A549 (cell line): ENCODE data around the gene UNC13D. TPM values are rescaled to one million over a fixed set of nuclear protein-coding genes. Genes with fewer than 3 reads are reported as not detected.

Experiments
- ATAC-seq, 2 experiments: fragments of 200-7000 bp in 1 of 2; fragments of >200 bp in 1 of 2; cut with Nextera tagmentation in 1 of 2; cut with Tn5 transposase in 1 of 2; 3 replicates each; pipeline versions ENCODE4 v1.8.0 to v1.9.1; 2018 to 2020; ENCODE audit warnings: mild to moderate bottlenecking in 1 of 2, moderate library complexity in 1 of 2
- CTCF ChIA-PET: fragments of 300-600 bp; sonication (Branson Sonifier 250); formaldehyde crosslinking; extraction: SDS; loops from one replicate; lab custom pipeline; 2021; ENCODE audit warnings: antibody characterized with exemption, inconsistent platforms; lab: Yijun Ruan, JAX
- POLR2A ChIA-PET: fragments of 350-600 bp; formaldehyde crosslinking; extraction: SDS; loops from one replicate; lab custom pipeline; 2021; ENCODE audit warnings: antibody characterized with exemption, inconsistent platforms; lab: Yijun Ruan, JAX
- DNase-seq, 2 experiments: peaks; one replicate each; pipeline versions ENCODE4 v3.0.0 to v3.0.0-alpha.2; 2011 to 2016; ENCODE audit warnings: low read depth in 1 of 2, low spot score in 1 of 2
- FAIRE-seq: peaks from 2 replicates; lab custom pipeline; 2011; peaks lifted over from hg19 to GRCh38; lab: Jason Lieb, UNC
- H3K27ac ChIP-seq, 2 experiments: fragments of >200 bp; sonication (Bioruptor Twin); formaldehyde crosslinking; 3 replicates each; pipeline ENCODE4 v1.5.1; 2016 to 2017
- H3K4me1 ChIP-seq: fragments of >200 bp; sonication (Bioruptor Twin); formaldehyde crosslinking; 3 replicates; pipeline ENCODE4 v1.6.1; 2016
- H3K4me2 ChIP-seq: fragments of >200 bp; sonication (Bioruptor Twin); formaldehyde crosslinking; 3 replicates; pipeline ENCODE4 v1.6.1; 2016
- H3K4me3 ChIP-seq: fragments of >200 bp; sonication (Bioruptor Twin); formaldehyde crosslinking; 3 replicates; pipeline ENCODE4 v1.5.1; 2016
- H3K9me3 ChIP-seq: fragments of >200 bp; sonication (Bioruptor Twin); formaldehyde crosslinking; 3 replicates; pipeline ENCODE4 v1.6.1; 2016
- ATOH8 ChIP-seq: fragments of 250-450 bp; sonication (Bioruptor Pico); IDR thresholded peaks from 2 replicates; pipeline ENCODE4 v1.5.0; 2020; ENCODE audit warnings: low read depth, mild to moderate bottlenecking, moderate library complexity
- BCL3 ChIP-seq: fragments of >200 bp; sonication (Bioruptor Twin); formaldehyde crosslinking; IDR thresholded peaks from 3 replicates; pipeline ENCODE4 v1.6.1; 2016
- CHD2 ChIP-seq: fragments of 150-350 bp; IDR thresholded peaks from 2 replicates; pipeline ENCODE4 v1.6.1; 2014; ENCODE audit warnings: low read length; ENCODE audit not compliant: partially characterized antibody
- CTCF ChIP-seq: fragments of >200 bp; sonication (Bioruptor Twin); formaldehyde crosslinking; IDR thresholded peaks from 3 replicates; pipeline ENCODE4 v1.5.1; 2016
- E2F6 ChIP-seq: IDR thresholded peaks from 2 replicates; pipeline ENCODE4 v1.6.1; 2012; ENCODE audit warnings: low read depth, borderline replicate concordance
- EHF ChIP-seq: fragments of 250-450 bp; sonication (Bioruptor Pico); IDR thresholded peaks from 2 replicates; pipeline ENCODE4 v1.5.0; 2020; ENCODE audit warnings: mild to moderate bottlenecking
- EHMT2 ChIP-seq: fragments of 200-600 bp; sonication (generic); IDR thresholded peaks from 2 replicates; pipeline ENCODE4 v1.6.1; 2016; ENCODE audit warnings: antibody characterized with exemption, low read depth, mild to moderate bottlenecking, moderate library complexity
- ELK1 ChIP-seq: fragments of 150-350 bp; IDR thresholded peaks from 2 replicates; pipeline ENCODE4 v1.6.1; 2014; ENCODE audit warnings: low read depth, mild to moderate bottlenecking, low read length
- FOSL2 ChIP-seq, 2 experiments: fragments of 450-650 bp in 1 of 2; fragments of >200 bp in 1 of 2; sonication (Bioruptor Twin) in 1 of 2; formaldehyde crosslinking; IDR thresholded peaks; 2 replicates each; pipeline versions ENCODE4 v1.5.0 to v1.6.1; 2016 to 2020; ENCODE audit warnings: mild to moderate bottlenecking in 1 of 2, moderate library complexity in 1 of 2
- HDAC2 ChIP-seq: fragments of 200-600 bp; sonication (generic); IDR thresholded peaks from 2 replicates; pipeline ENCODE4 v1.6.1; 2016
- HES2 ChIP-seq: fragments of >200 bp; sonication (Bioruptor Twin); formaldehyde crosslinking; IDR thresholded peaks from 2 replicates; pipeline ENCODE4 v1.6.1; 2016
- HOXB13 ChIP-seq: fragments of 250-450 bp; sonication (Bioruptor Pico); IDR thresholded peaks from 2 replicates; pipeline ENCODE4 v1.5.0; 2020; ENCODE audit warnings: low read depth, mild to moderate bottlenecking, moderate library complexity
- HOXB5 ChIP-seq: fragments of 250-450 bp; sonication (Bioruptor Pico); IDR thresholded peaks from 2 replicates; pipeline ENCODE4 v1.5.0; 2020; ENCODE audit warnings: mild to moderate bottlenecking, moderate library complexity
- JUNB ChIP-seq: fragments of >200 bp; sonication (Bioruptor Twin); formaldehyde crosslinking; IDR thresholded peaks from 2 replicates; pipeline ENCODE4 v1.6.1; 2016
- KDM5A ChIP-seq: fragments of 200-600 bp; sonication (generic); IDR thresholded peaks from 2 replicates; pipeline ENCODE4 v1.6.1; 2016; ENCODE audit warnings: antibody characterized with exemption, mild to moderate bottlenecking
- MAZ ChIP-seq: fragments of 150-350 bp; IDR thresholded peaks from 2 replicates; pipeline ENCODE4 v1.6.1; 2014; ENCODE audit warnings: antibody characterized with exemption, low read depth, low read length, borderline replicate concordance
- NPAS2 ChIP-seq: fragments of 250-450 bp; sonication (Bioruptor Pico); IDR thresholded peaks from 2 replicates; pipeline ENCODE4 v1.8.0; 2022; ENCODE audit warnings: mild to moderate bottlenecking, moderate library complexity, borderline replicate concordance
- PHF8 ChIP-seq: fragments of 200-600 bp; sonication (generic); IDR thresholded peaks from 2 replicates; pipeline ENCODE4 v1.6.1; 2016; ENCODE audit warnings: low read depth, mild to moderate bottlenecking, antibody characterized with exemption, moderate library complexity, borderline replicate concordance
- RFX5 ChIP-seq: fragments of 450-650 bp; IDR thresholded peaks from 2 replicates; pipeline ENCODE4 v1.7.1; 2014; ENCODE audit warnings: antibody characterized with exemption, mild to moderate bottlenecking, moderate library complexity
- SMC3 ChIP-seq: fragments of >200 bp; sonication (Bioruptor Twin); formaldehyde crosslinking; IDR thresholded peaks from 3 replicates; pipeline ENCODE4 v1.6.1; 2018; ENCODE audit warnings: inconsistent platforms
- TP53 ChIP-seq: fragments of 250-450 bp; sonication (Bioruptor Pico); IDR thresholded peaks from 2 replicates; pipeline ENCODE4 v1.5.0; 2021; ENCODE audit warnings: mild to moderate bottlenecking, moderate library complexity
- USF2 ChIP-seq: fragments of 450-650 bp; IDR thresholded peaks from 2 replicates; pipeline ENCODE4 v1.6.1; 2014; ENCODE audit warnings: antibody characterized with exemption
- ZC3H11A ChIP-seq: fragments of 450-650 bp; IDR thresholded peaks from 2 replicates; pipeline ENCODE4 v1.6.1; 2014; ENCODE audit warnings: antibody characterized with exemption, mild to moderate bottlenecking
- WGBS: methylation state at CpG from one replicate; pipeline ENCODE4 v1.1.6; 2017; ENCODE audit errors: missing lambda C conversion rate; 5-methylcytosine and 5-hydroxymethylcytosine counted together
- polyA plus RNA-seq, 4 experiments: library from polyadenylated mRNA; depleted of rRNA in 3 of 4; stranded (reverse); fragments of >200 nt; fragmentation: RNase III in 1 of 4; extraction: RNeasy Plus Mini Kit Qiagen cat#74134 plus additional on column Dnase treatment in 1 of 4; gene quantifications; 2 replicates in 3 of 4; 3 replicates in 1 of 4; pipeline ENCODE4 v1.2.3, GENCODE V29; 2011 to 2017

UNC13D gene
- polyA plus RNA-seq, 2 of the 4 experiments (the other 2 are of a cell fraction), result 1.6 to 3.5 TPM

GRCh38 chr17:75814900-75815373 is 29.3 kb downstream of the UNC13D start:
- ATAC-seq, result peak; percentile 73 to 80

GRCh38 chr17:75814021-75814395 is 30.2 kb downstream of the UNC13D start:
- no peak for TF ChIP-seq ELK1
- no peak for TF ChIP-seq BCL3
- no peak for TF ChIP-seq CHD2
- no peak for TF ChIP-seq E2F6
- no peak for TF ChIP-seq TP53 (CRISPR knock-in tag)
- no peak for TF ChIP-seq KDM5A
- no peak for TF ChIP-seq HOXB5 (CRISPR knock-in tag)
- no peak for TF ChIP-seq ZC3H11A
- TF ChIP-seq NPAS2 (CRISPR knock-in tag), result no peak
- TF ChIP-seq RFX5, result no peak
- TF ChIP-seq EHMT2, result no peak
- no peak for TF ChIP-seq JUNB
- no peak for TF ChIP-seq SMC3
- no peak for TF ChIP-seq PHF8
- no peak for TF ChIP-seq HOXB13
- TF ChIP-seq HDAC2, result no peak
- TF ChIP-seq FOSL2 (IDR thresholded peaks at IDR 0.05), result no peak
- TF ChIP-seq FOSL2 (CRISPR knock-in tag; IDR thresholded peaks at IDR 0.05), result no peak
- TF ChIP-seq USF2, result no peak
- no peak for TF ChIP-seq CTCF
- no peak for TF ChIP-seq MAZ
- no peak overlapping the region for H3K27ac ChIP-seq
- no peaks in the 10 kb centered on the region for H3K9me3 ChIP-seq
- no peak overlapping the region for H3K4me2 ChIP-seq
- FAIRE-seq, result no peak
- CTCF ChIA-PET, result interaction anchor here (0.6 to 29.7 kb wide), 8 partner anchors 11 to 466 kb away, joined by 3 to 691 read pairs (median 6); partner anchors contain the start of genes TRIM47, UNC13D and WBP2
- no peak overlapping the region for H3K4me3 ChIP-seq
- 84% methylated on average over 6 of the region's 6 CpGs for WGBS
- ATAC-seq, result no peak
- POLR2A ChIA-PET, result interaction anchor here (0.7 to 2.2 kb wide), 2 partner anchors 35 to 40 kb away, joined by 4 to 25 read pairs; a partner anchor contains a TSS
- H3K4me1 ChIP-seq, result peaks cover 14% of the 10 kb centered on the region
- DNase-seq, result no peak

More at GRCh38 chr17:75814900-75815373, 29.3 kb downstream of the UNC13D start:
- H3K9me3 ChIP-seq, result no peaks in the 10 kb centered on the region
- TF ChIP-seq EHF, result no peak
- TF ChIP-seq HES2, result no peak
- no peak for TF ChIP-seq ATOH8 (CRISPR knock-in tag)
- no peak for TF ChIP-seq HOXB13
- DNase-seq, result peak in 1 of 2 experiments; percentile 46
- H3K27ac ChIP-seq, result peak overlapping the region; percentile 49 to 70; a peak in 4 of 6 replicates
- H3K4me3 ChIP-seq, result no peak overlapping the region
- H3K4me2 ChIP-seq, result 0 out of 3 replicates have a peak overlapping the region, but pooled peaks have one; percentile 13
- no peak for FAIRE-seq
- ChIA-PET CTCF (interaction anchor here (0.6 to 29.7 kb wide), 10 partner anchors 25 to 74 kb away, joined by 3 to 691 read pairs (median 3); partner anchors contain the start of genes TRIM47, UNC13D and WBP2), POLR2A (interaction anchor here (0.5 to 2.2 kb wide), 2 partner anchors 36 to 263 kb away, joined by 3 to 25 read pairs; a partner anchor contains a TSS)
- peaks cover 14% of the 10 kb centered on the region for H3K4me1 ChIP-seq
- 75% methylated on average over 13 of the region's 13 CpGs for WGBS
